Measurements from ENCODE around the gene HES4.
"Not testable (repeated sequence)": the region's sequence is repeated elsewhere in the genome, so short reads cannot be mapped to it uniquely, and the experiment has no call there.

HES4 gene

DNA sequence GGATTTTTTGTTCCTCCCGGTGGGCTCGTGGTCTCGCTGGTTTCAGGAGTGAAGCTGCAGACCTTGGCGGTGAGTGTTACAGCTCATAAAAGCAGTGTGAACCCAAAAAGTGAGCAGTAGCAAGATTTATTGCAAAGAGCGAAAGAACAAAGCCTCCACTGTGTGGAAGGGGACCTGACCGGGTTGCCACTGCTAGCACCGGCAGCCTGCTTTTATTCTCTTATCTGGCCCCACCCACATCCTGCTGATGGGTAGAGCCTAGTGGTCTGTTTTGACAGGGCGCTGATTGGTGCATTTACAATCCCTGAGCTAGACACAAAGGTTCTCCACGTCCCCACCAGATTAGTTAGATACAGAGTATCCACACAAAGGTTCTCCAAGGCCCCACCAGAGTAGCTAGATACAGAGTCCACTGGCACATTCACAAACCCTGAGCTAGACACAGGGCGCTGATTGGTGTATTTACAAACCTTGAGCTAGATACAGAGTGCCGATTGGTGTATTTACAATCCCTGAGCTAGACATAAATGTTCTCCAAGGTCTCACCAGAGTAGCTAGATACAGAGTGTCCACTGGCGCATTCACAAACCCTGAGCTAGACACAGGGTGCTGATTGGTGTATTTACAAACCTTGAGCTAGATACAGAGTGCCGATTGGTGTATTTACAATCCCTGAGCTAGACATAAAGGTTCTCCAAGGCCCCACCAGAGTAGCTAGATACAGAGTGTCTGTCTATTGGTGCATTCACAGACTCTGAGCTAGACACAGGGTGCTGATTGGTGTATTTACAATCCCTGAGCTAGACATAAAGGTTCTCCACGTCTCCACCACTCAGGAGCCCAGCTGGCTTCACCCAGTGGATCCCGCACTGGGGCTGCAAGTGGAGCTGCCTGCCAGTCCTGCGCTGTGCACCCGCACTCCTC is 17.8 kb upstream of the HES4 start:
- not testable (repeated sequence) for DNase-seq

DNA sequence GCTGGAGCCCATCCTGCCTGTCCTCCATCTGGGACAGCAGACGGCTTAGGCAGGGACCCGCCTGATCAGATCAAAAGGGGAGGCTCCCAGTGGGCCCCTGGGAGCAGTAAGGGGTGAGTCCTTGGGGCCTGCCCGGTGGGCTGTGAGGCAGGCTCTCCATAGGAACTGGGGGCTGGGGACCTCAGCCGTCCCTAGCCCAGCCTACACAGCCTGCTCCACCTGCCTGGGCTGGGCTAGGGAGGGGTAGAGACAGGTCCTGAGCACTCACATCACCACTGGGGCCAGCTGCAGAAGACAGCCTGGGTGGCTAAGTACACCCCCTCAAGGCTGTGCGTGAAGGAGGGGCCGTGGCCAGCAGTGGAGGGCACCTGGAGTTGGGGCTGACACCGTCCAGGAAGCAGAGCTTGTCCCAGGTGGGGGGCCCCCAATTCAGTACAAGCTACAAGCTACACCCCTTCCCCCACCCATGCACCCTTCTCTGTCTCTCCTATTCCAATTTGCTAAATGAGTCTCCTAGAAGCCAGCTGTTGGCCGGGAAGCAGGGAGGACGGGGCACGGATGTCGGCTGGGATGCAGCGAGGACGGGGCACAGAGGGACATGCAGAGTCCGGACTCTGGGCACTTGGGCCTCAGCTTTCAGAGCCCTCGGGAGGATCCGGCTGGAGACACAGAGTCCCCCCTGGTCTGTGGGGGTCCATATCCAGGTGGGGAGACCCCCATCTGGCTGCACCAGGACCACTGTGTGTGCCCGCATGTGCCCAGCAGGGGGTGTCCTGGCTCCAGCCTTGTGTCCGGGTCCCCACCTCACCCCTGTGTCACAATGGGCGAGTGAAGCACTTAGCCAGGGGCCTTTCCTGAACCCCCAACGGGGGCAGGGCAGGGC is 15.1 kb upstream of the HES4 start:
- no peak for DNase-seq

DNA sequence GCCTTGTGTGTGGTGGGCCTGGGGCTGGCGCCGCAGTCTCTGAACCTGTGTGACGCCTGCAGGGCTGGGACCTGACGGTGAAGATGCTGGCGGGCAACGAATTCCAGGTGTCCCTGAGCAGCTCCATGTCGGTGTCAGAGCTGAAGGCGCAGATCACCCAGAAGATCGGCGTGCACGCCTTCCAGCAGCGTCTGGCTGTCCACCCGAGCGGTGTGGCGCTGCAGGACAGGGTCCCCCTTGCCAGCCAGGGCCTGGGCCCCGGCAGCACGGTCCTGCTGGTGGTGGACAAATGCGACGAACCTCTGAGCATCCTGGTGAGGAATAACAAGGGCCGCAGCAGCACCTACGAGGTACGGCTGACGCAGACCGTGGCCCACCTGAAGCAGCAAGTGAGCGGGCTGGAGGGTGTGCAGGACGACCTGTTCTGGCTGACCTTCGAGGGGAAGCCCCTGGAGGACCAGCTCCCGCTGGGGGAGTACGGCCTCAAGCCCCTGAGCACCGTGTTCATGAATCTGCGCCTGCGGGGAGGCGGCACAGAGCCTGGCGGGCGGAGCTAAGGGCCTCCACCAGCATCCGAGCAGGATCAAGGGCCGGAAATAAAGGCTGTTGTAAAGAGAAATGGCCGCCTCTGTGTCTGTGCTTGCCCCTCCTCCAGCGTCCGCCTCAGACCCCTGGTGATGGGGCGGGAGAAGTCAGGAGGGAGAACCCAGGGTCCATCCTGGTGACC is 14.2 kb upstream of the HES4 start:
- DNase-seq = peak in 1 of 2 experiments; percentile 60

DNA sequence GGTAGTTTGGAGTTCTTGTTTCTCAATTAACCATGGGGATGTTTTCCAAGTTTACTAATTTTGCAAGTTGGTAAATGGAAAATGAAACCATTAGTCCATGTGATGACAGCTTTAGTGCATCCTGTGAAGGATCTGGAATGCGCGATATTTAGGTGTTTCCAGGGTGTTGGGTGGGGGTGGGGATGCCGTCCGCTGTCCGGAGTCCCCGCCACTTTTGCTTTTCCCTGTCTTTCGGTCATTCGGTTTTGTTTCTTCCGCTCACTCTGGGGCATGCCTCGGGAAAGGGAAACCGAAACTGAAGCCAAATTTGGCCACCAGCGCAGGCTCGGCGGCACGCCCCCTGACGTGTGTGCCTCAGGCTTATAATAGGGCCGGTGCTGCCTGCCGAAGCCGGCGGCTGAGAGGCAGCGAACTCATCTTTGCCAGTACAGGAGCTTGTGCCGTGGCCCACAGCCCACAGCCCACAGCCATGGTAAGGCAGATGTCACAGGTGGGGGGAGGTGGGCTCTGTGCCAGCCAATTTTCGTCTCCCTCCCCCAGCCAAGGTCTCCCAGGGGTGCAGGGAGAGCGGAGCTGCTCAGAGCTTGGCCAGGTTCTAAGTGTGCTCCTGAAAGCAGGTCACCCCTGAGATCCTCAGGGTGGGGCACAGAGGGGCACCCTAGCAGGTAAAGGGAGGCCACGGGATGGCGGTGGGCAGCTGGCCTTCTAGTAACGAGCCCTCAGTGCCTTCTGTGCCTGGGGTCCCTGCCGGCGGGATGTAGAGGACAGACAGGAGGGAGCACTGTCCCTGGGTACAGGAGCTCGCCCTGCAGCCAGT is 13.4 kb upstream of the HES4 start, which contains the start of gene ISG15:
Gene ISG15, plus strand, starts transcription at position 393 of the 817 bp plus-strand sequence. Its CDS starts 77 bp downstream, at position 470.
- DNase-seq = peak in 1 of 2 experiments; percentile 87

DNA sequence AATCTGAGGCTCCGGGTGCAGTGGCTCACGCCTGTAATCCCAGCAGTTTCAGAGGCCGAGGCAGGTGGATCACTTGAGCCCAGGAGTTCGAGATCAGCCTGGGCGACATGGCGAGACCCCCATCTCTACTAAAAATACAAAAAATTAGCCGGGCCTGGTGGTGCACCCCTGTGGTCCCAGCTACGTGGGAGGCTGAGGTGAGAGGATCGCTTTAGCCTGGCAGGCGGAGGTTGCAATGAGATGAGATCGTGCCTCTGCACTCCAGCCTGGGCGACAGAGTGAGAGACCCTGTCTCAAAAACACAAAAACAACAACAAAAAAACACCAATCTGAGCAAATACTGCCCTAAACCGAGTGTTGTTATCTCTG is 12.8 kb upstream of the HES4 start:
- not testable (repeated sequence) for DNase-seq

DNA sequence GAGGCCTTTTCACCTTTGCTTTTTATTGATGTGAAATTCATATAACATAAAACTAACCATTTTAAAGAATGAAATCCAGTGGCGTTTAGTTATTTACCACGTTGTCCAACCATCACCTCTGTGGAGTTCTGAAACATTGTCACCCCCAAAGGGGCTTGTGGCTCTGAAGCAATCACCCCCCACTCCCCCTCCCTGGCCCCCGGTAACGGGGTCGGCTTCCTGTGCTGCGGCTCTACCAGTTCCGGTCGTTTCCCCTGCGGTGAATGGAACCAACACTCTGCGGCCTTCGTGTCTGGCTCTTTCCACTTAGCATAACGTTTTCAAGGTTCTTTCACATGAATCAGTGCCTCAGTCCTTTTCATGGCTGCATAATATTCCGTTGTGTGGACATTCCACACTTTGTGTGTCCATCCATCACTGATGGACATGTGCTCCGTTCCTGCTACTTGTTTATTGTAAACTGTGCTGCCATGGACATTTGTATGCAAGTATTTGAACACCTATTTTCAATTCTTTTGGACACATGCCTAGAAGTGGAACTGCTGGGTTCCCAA is 11.6 kb upstream of the HES4 start:
- DNase-seq = no peak

DNA sequence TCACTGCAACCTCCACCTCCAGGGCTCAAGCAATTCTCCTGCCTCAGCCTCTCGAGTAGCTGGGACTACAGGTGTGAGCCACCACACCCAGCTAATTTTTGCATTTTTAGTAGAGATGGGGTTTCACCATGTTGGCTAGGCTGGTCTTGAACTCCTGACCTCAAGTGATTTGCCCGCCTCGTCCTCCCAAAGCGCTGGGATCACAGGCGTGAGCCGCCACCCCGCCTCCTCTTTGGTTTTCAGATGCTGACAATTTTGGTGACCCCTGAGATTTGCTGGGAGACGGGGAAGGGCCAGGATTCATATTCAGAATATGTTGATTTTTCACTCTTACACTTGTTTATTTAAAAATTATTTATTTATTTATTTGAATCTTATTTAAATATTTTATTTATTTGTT is 10.2 kb upstream of the HES4 start:
- DNase-seq = not testable (repeated sequence)

DNA sequence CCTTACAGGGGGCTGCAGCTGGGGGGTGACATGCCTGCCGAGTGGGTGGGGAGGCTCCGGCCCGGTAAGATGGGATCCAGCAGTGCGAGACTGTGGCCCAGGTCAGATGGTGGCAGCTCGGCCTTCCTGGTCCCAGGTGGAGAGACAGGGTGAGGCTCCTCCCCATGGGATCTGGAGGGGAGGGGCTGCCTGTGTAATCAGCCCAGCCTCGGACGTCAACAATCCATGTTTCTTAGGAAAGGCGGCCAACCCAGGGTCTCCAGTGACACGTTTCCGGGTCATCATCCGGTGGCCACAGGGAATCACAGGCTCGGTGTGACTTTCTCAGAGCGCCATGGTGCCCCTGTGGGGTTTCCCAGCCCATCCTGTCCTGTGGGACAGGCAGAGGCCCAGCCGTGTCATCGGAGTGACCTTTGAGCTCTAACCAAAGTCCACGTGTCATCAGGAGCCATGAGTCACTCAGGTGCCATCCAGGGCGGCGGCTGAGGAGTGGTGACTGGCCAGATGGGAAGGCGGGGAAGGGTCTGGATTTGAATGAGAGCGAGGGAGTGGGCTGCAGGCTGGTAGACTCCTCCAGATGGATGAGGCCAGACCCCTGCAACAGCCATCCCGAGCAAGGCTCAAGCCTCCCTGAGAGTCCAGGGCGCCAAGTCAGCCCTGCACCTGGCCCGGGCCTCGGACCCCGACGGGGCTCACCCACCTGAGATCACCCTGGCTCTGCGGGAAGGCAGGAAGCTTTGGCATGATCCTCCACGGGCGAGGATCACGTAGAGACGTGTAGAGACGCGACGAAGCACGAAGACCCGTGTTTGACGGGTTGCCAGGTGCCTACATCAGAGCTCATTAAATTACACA is 6.6 kb upstream of the HES4 start:
- DNase-seq = no peak

DNA sequence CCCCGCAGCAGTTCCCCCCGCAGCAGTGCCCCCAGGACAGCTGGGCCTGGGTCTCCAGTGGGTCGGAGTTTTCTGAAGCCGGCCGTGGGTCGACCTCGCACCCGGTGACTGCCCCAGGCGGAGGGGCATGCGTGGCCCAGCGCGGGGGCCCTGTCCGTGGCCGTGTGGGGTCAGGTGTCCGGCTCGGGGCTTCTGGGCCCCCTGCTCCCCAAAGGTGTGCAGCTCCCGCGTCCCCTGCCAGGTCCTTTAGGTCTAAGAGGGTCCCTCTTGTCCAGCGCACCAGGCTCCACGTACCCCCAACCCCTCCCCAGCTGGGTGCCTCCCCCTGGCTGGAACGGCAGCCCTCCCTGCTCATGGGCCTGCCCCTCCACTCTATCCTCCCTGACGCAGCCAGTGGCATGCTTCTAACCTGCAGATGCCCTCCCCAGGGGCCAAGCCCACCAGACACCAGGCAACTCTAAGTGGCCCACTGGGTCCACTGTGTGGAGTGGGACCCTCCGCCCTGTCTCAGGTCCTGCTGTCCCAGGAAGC is 5.9 kb upstream of the HES4 start:
- DNase-seq = no peak

DNA sequence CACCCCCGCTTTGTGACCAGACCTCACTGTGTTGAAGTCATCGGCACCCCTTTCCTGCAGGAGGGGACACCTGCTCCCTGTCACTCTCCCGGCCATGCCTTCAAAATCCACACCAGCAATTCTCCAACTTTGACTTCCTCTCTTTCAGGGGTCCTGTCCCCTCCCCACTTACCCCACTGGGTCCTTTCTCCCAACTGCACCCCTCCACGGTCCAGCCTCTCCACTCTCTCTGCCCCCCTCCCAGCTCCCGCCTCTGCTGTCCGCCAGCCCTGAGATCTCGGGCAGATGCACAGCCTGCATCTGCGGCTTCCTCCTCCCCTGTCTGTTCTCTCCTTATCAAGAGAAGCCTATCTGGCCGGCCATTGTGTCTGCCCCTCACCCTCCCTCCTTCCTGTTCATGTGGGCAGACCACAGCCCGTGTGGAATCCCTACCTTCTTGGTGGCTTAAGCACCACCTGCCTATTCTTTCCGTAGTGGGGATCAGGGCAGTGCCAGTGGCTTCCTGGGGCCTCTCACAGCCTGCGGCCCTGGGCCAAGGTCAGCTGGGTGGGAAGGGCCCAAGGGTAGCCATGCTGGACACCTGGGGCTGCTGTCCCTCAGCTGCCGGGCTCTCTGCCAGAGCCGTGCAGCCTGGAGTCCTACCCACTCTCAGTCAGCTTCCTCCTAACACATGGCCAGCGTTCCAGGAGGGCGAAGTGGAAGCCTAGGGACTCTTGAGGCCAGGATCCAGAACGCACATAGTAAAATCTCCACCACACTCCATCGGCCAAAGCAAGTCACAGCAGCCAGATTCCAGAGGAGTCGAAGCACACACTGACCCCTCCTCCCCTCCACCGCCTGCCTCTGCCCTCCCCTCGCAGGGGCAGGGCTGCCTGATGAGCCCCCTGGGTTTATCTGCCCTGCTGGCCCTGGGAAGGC is 5.1 kb upstream of the HES4 start:
- DNase-seq = no peak

DNA sequence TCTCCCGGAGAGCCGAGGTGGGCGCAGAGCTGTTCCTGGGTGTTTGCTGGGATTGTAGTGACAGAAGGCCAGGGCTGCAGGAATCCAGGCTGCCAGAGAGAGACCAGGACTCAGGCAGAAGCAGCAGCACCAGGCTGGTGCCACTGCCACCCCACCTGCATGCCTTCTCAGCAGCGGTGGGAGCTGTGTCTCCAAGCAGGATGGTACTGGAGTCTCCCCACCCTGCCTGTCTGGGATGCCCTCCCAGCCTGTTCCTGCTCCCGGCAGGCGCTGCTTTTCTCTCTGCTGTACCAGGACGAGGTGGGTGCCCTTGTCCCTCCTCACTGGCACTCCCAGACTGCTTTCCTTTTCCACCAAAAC is 4.5 kb upstream of the HES4 start:
- no peak for DNase-seq

DNA sequence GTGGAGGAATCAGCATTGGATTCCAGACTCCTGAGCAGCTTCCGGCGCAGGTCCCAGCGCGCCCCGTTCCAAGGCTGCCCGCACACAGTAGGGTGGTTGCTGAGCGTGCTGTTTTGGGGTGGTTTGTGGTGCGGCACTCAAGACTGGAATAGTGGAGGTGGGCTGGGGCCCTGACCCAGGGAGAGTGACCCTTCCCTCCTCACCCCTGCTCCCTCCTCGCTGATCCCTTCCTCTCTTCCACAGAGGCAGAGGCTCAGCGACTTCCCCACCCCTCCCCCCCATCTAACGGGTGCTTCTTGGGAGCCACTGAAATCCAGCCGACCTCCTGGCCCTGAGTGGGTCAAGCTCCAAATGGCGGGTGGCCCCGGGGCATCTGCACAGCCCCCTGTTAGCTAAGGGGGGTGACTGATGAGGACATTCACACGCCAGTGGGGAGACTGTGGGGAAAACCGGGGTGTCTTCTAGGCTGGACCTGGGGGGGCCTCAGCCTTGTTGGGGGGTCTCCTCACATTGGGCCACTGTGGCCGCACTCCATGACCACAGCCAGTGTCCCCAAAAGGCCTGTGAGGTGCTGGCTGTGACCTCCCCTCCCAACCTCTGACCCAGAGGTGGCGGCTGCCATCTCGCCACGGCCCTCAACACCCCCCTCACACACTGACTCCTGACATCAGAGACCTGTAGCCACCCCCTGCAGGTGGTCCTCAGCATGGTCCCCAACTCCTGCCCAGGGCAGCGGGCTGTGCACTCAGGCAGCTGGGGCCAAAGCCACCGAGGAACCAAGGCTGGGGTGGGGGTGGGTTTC is 3.9 kb upstream of the HES4 start:
- DNase-seq = no peak

DNA sequence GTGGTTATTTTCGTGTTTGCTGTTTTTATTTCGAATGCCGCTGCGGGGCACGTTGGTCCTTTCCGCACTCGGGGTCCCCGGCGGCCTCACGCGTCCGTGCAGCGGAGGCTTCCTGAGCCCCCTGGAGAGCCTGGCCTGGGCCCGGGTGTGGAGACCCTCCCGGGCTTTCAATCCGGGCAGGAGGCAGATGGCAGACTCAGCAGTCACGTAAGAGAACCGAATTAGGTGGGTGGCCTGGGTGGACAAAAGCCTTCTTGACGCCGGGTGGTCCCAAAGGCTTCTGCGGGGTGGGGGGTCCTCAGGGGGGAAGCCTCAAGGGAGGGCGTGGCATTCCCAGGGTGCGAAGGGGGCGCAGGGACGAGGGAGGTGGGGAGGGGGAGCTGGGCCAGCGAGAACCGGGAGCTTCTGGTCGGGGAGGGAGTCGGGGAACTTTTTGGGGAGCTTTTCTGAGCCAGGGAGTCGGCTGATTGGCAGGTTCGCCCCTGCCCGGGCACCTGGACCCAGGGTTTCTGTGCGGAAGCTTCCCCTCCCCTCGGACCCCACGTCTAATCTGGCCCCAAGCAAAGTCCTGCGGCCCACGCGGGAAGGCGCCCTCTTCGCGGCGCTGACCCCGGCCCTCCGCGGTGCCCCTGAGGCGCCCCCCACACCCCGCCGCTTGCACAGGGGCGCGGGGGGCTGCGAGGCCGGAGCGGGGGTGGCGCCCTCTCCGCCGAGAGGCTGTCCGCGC is 1.3 kb upstream of the HES4 start:
- no peak for DNase-seq

DNA sequence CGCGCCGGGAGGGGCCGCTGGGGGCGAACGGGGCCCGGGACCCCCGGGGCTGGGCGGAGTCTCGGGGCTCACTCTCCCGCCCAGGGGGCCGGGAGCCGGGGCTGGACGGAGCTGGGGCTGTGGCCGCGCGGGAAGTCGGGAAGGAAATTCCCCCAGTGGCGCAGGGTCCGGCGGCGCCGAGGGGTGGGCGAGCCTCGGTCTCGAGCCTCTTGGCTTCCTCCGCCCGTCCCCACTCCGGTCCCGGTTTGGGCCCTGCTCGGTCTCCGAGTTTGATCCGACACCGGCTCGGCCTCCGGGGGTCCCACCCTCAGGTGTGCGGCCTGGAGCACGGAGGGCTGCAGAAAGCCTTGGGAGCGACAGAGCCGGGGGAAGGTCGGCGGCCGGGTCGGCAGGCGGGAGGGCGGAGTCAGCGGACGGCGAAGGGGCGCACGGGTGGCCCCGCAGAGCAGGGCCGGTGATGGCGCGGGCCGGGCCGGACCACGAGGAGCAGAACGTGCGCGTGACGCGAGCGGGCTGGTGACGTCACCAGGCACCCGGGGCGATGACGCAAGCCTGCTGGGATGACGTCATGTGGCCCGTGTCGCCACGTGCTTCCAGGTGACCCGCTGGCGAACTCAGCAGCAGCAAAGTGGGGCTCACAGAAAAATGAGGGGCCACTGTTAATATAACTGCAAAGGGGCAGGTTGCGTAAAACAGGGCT is 610 bp upstream of the HES4 start:
- DNase-seq = peak in 1 of 2 experiments; percentile 89

DNA sequence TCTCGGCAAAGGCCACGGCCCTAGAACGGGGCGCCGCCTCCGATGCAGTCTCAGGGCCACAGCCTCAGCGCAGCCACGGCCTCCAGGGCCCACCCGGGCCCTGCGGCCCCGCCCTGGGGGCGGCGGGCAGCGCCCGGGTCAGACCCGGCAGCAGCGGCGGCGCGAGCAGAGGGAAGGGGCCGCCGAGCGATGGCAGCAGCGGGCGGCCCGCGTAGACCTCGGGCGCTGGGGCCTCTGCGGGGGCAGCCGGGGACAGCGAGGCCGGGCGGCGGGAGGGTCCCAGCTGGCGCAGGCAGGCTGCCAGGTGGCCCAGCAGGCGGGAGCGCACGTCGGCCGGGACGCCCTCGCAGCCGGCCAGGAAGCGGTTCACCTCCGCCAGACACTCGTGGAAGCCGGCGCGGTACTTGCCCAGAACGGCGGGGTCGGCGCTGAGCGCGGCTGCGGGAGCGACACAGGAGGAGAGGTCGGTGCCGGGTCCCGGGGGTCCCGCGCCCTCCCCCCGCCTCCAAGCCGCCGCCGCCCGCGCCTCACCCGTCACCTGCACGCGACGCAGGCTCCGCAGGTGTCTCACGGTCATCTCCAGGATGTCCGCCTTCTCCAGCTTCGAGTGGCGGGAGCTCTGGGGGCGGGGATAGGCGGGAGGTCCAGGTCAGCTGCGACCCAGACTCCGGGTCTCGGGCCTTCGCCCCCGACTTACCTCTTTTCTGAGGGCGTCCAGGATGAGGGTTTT is 737 bp downstream of the HES4 start:
- peak in 1 of 2 experiments; percentile 73 for DNase-seq

DNA sequence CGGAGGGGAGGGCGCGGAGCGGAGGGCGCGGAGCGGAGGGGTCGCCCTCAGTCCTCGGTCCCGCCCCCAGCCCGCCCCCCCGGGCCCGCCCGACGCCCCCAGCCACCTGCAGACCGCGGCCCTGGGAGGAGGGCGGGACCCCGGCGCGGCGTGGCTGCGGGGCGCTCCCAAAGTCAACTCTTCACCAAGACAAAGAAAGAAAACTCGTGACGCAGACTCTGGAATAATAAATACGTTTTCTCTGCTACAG is 1.2 kb downstream of the HES4 start:
- DNase-seq = no peak

All from NCI-H526 (cell line).